OCI-LY1 (cell line): ENCODE results near the gene GPLD1.

Experiments
- CTCF ChIP-seq: fragments of 200-600 bp; sonication (generic), shearing (Covaris generic); IDR thresholded peaks from 2 replicates; pipeline ENCODE4 v1.5.1; 2017; ENCODE audit warnings: mild to moderate bottlenecking, antibody characterized with exemption, low read length, moderate library complexity, mixed read lengths
- EZH2 ChIP-seq: fragments of 200-600 bp; sonication (generic), shearing (Covaris generic); IDR thresholded peaks from 2 replicates; pipeline ENCODE4 v1.8.0; 2017; ENCODE audit warnings: borderline replicate concordance, mixed run types, mild to moderate bottlenecking, antibody characterized with exemption, low read length, moderate library complexity, mixed read lengths

- TF ChIP-seq CTCF (no peak), EZH2 (no peak)
Observed at GRCh38 chr6:24408719-24409410, 80.5 kb downstream of the GPLD1 start.
